Anterior cingulate cortex (tissue), 58 donors: Measurements from ENCODE around the gene TAF4.
"Not testable (repeated sequence)": the region's sequence is repeated elsewhere in the genome, so short reads cannot be mapped to it uniquely, and the experiment has no call there.

ENCODE experiments used
- DNase-seq, 58 donors: peaks; one replicate each; lab custom pipeline; 2025; lab: John Stamatoyannopoulos, UW

Gene TAF4

GRCh38 chr20:61972636-61973508, 92.8 kb downstream of the TAF4 start:
- no peak for DNase-seq

- DNase-seq: not testable (repeated sequence)
Observed at GRCh38 chr20:61971595-61971994, 94.1 kb downstream of the TAF4 start.

- peak in 11 of 58 donors; percentile 14 to 64 (median 34) for DNase-seq
Observed at GRCh38 chr20:61970357-61970756, 95.3 kb downstream of the TAF4 start.

GRCh38 chr20:61969806-61970205, 95.9 kb downstream of the TAF4 start:
- no peak for DNase-seq

- no peak for DNase-seq
Observed at GRCh38 chr20:61968932-61969331, 96.7 kb downstream of the TAF4 start.

GRCh38 chr20:61968036-61968810, 97.5 kb downstream of the TAF4 start:
- DNase-seq: peak in 1 of 58 donors; percentile 11

- no peak for DNase-seq
Observed at GRCh38 chr20:61967300-61967699, 98.4 kb downstream of the TAF4 start.

- DNase-seq: no peak
Observed at GRCh38 chr20:61966492-61967244, 99.0 kb downstream of the TAF4 start.

- peak in 1 of 58 donors; percentile 35 for DNase-seq
Observed at GRCh38 chr20:61965606-61966491, 99.8 kb downstream of the TAF4 start.

GRCh38 chr20:61964675-61965605, 100.7 kb downstream of the TAF4 start:
- peak in 2 of 58 donors; percentile 13 to 23 for DNase-seq

GRCh38 chr20:61963885-61964674, 101.6 kb downstream of the TAF4 start:
- no peak for DNase-seq

GRCh38 chr20:61963149-61963548, 102.5 kb downstream of the TAF4 start:
- no peak for DNase-seq

- no peak for DNase-seq
Observed at GRCh38 chr20:61960836-61961235, 104.8 kb downstream of the TAF4 start.

GRCh38 chr20:61958773-61959700, 106.6 kb downstream of the TAF4 start:
- DNase-seq: peak in 29 of 58 donors; percentile 8 to 86 (median 37)

- no peak for DNase-seq
Observed at GRCh38 chr20:61957961-61958715, 107.5 kb downstream of the TAF4 start.
